ENCODE measurements around the gene SVEP1.

DNA sequence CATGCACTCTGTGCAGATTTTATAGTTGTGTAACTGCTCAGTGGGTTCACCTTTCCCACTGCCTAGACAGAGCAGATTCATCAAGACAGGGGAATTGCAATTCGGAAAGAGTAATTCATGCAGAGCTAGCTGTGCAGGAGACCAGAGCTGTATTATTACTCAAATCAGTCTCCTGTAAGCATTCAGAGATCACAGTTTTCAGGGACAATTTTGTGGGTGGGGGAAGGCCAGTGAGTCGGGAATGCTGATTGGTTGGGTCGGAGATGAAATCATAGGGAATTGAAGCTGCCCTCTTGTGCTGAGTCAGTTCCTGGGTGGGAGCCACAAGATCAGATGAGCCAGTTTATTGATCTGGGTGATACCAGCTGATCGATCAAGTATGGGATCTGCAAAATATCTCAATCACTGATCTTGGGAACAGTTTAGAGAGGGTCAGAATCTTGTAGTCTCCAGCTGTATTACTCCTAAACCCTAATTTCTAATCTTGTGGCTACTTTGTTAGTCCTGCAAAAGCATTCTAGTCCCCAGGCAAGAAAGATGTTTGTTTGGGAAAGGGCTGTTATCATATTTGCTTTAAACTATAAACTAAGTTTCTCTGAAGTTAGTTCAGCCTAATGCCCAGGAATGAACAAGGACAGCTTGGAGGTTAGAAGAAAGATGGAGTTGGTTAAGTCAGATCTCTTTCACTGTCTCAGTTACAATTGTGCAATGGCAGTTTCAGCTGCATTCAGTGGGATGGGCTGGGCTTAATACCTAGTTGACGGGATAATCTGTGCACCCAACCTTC lies 12.7 kb upstream of the SVEP1 start:
- TF ChIP-seq, protein P1, sequence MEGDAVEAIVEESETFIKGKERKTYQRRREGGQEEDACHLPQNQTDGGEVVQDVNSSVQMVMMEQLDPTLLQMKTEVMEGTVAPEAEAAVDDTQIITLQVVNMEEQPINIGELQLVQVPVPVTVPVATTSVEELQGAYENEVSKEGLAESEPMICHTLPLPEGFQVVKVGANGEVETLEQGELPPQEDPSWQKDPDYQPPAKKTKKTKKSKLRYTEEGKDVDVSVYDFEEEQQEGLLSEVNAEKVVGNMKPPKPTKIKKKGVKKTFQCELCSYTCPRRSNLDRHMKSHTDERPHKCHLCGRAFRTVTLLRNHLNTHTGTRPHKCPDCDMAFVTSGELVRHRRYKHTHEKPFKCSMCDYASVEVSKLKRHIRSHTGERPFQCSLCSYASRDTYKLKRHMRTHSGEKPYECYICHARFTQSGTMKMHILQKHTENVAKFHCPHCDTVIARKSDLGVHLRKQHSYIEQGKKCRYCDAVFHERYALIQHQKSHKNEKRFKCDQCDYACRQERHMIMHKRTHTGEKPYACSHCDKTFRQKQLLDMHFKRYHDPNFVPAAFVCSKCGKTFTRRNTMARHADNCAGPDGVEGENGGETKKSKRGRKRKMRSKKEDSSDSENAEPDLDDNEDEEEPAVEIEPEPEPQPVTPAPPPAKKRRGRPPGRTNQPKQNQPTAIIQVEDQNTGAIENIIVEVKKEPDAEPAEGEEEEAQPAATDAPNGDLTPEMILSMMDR (IDR thresholded peaks at IDR 0.05; ENCODE audit: low read depth, low read length) = no peak
- TF ChIP-seq, protein P2, sequence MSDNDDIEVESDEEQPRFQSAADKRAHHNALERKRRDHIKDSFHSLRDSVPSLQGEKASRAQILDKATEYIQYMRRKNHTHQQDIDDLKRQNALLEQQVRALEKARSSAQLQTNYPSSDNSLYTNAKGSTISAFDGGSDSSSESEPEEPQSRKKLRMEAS (IDR thresholded peaks at IDR 0.05; ENCODE audit: low read depth, low read length) = no peak
- no peak for TF ChIP-seq POLR2A (IDR thresholded peaks at IDR 0.05; ENCODE audit: extremely low read depth, insufficient read length)
- no peak for TF ChIP-seq MYC (IDR thresholded peaks at IDR 0.05; ENCODE audit: low read depth, low read length)
